Measurements from ENCODE around the gene POLR2I.

POLR2I gene

DNA sequence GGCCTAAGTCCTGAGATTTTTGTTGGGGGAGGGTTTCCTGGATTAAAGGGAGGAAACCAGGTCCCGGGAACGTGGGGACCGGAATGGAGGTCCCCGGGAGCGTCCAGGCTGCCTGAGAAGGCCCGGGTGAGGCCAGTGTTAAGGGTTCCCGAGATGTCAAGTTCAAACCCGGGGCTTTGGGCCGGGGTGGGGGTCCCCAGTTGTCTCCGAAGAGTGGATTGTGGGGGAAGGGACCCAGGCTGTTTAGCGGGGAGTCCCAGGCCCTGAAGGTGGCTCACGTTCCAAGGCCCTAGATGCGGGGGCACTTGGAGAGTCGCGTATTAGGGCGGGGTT is 37.3 kb upstream of the POLR2I start:
- H3K4me3 ChIP-seq (ENCODE audit: low read depth, low read length), result peak overlapping the region; percentile 26
- TF ChIP-seq, protein P1, sequence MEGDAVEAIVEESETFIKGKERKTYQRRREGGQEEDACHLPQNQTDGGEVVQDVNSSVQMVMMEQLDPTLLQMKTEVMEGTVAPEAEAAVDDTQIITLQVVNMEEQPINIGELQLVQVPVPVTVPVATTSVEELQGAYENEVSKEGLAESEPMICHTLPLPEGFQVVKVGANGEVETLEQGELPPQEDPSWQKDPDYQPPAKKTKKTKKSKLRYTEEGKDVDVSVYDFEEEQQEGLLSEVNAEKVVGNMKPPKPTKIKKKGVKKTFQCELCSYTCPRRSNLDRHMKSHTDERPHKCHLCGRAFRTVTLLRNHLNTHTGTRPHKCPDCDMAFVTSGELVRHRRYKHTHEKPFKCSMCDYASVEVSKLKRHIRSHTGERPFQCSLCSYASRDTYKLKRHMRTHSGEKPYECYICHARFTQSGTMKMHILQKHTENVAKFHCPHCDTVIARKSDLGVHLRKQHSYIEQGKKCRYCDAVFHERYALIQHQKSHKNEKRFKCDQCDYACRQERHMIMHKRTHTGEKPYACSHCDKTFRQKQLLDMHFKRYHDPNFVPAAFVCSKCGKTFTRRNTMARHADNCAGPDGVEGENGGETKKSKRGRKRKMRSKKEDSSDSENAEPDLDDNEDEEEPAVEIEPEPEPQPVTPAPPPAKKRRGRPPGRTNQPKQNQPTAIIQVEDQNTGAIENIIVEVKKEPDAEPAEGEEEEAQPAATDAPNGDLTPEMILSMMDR (IDR thresholded peaks at IDR 0.05; ENCODE audit: low read depth, low read length), result no peak
- in situ Hi-C loops (cut with HindIII; ENCODE audit: low sequenced_read_pairs), result no loop called here
- no peak for DNase-seq (ENCODE audit: low read depth, low spot score)

DNA sequence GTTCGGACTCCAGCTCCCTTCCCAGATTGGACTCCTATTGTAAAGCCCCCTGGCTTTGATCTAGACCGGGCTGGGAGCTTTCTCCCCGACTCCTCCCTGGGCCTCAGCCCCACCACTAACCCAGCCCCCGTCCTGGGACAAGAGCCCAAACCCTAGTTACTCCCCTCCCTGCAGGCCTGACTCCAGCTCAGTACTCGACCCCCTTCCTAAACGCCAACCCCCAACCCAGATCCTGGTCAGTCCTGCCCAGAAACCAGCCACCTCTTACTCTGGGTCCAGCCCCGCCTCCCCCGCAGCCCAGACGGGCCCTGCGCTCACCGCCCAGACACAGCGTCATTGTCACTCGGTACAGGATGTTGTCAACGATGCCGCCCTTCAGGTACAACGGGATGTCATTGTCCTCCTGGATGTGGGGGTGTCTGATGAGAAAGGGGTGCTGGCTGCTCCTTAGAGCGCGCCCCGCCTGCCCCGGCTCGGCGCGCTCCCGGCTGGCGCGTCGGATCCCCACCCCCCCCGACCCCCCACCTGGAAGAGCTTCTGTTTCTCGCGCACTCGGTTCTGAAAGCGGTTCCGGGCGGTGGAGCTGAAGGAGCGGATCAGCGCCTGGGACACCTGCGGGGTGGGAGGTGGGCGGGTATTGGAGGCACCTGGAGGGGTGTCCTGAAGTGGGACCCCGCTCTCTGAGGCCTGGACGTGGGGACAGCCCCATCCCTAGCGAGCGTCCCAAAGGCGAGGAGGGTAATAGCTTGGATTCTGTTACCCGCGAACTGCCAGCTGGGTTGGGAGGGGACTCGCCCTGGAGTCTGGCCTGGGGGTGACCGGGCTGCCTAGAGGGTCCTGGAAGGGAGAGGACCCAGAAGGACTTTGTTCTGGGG is 36.7 kb upstream of the POLR2I start:
- no peak for DNase-seq (ENCODE audit: low read depth, low spot score)
- peak overlapping the region; percentile 26 for H3K4me3 ChIP-seq (ENCODE audit: low read depth, low read length)
- TF ChIP-seq, protein P1 (IDR thresholded peaks at IDR 0.05; ENCODE audit: low read depth, low read length), result no peak
- in situ Hi-C loops (cut with HindIII; ENCODE audit: low sequenced_read_pairs), result no loop called here

DNA sequence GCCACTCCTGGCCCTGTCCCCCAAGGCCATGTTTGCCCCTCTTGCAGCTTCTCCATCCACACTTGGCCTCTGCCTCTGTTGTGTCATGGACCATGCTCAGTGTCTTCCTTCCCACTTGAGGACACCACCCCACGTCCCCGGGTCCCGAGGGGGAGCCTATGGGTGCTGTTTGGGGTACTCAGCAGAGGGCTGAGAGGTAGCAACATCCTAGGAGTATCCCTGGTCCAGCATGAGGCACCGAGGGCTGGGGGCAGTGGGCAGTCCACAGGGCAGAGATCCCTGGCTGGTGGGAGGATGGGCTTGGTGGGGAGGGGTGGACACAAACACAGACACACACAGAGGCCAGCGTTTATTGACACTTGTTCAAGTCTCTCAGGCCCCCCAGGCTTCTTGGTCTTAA is 35.9 kb upstream of the POLR2I start:
- in situ Hi-C loops (cut with HindIII; ENCODE audit: low sequenced_read_pairs), result no loop called here
- TF ChIP-seq, protein P1 (IDR thresholded peaks at IDR 0.05; ENCODE audit: low read depth, low read length), result no peak
- DNase-seq (ENCODE audit: low read depth, low spot score), result no peak
- H3K4me3 ChIP-seq (ENCODE audit: low read depth, low read length), result no peak overlapping the region

DNA sequence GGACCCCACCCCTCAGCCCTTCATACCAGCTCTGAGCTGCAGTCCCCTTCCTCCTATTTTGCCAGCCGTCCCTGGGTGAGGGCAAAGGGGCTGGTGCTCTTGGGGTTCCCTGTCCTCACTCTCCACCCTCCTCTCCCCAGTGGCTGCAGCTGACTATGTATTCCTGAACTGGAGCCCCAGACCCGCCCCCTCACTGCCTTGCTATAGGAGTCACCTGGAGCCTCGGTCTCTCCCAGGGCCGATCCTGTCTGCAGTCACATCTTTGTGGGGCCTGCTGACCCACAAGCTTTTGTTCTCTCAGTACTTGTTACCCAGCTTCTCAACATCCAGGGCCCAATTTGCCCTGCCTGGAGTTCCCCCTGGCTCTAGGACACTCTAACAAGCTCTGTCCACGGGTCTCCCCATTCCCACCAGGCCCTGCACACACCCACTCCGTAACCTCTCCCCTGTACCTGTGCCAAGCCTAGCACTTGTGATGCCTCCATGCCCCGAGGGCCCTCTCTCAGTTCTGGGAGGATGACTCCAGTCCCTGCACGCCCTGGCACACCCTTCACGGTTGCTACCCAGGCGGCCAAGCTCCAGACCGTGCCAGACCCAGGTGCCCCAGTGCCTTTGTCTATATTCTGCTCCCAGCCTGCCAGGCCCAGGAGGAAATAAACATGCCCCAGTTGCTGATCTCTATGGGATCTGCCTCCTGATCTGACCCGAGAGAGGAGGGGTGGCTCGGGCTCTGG is 35.2 kb upstream of the POLR2I start:
- in situ Hi-C loops (cut with HindIII; ENCODE audit: low sequenced_read_pairs), result no loop called here
- TF ChIP-seq, protein P1 (IDR thresholded peaks at IDR 0.05; ENCODE audit: low read depth, low read length), result no peak
- no peak for DNase-seq (ENCODE audit: low read depth, low spot score)
- H3K4me3 ChIP-seq (ENCODE audit: low read depth, low read length), result no peak overlapping the region

DNA sequence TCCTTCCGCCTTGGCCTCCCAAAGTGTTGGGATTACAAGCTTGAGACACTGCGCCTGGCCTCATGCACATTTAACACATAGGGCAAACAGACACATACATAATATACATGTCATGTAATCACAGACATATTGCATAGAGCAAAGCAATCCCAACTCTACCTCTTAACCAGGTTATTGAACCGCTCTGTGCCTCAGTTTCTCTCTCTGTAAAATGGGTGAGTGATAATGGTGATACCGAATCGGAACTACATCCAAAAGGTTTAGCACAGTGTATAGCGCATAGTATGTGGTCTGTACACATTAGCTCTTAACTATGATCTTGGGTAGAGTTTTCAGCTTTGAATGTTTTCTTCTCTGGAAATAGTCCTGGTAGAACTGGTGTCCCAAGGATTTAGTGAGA is 29.9 kb upstream of the POLR2I start:
- no peak for DNase-seq (ENCODE audit: low read depth, low spot score)
- in situ Hi-C loops (cut with HindIII; ENCODE audit: low sequenced_read_pairs), result no loop called here
- TF ChIP-seq, protein P1 (IDR thresholded peaks at IDR 0.05; ENCODE audit: low read depth, low read length), result no peak
- no peak overlapping the region for H3K4me3 ChIP-seq (ENCODE audit: low read depth, low read length)

DNA sequence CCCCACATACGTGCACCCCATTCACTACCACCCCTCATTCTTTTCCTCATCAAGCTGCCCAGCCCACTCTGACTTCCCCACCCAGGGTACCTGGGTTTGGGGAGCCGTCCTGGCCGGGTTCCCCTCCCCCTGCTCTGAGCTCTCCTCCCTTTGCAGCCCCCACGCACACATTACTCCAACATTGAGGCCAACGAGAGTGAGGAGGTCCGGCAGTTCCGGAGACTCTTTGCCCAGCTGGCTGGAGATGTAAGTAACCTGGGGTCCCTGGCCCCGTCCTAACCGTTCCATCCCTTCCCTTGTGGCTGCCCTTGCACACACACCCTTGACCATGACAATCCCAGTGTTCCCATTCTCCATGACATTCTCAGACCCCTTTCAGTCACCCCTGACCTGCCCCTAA is 27.8 kb upstream of the POLR2I start:
- in situ Hi-C loops (cut with HindIII; ENCODE audit: low sequenced_read_pairs), result no loop called here
- no peak overlapping the region for H3K4me3 ChIP-seq (ENCODE audit: low read depth, low read length)
- TF ChIP-seq, protein P1 (IDR thresholded peaks at IDR 0.05; ENCODE audit: low read depth, low read length), result no peak
- no peak for DNase-seq (ENCODE audit: low read depth, low spot score)
